H1 (cell line): Measurements from ENCODE around the gene ACER3. TPM values are rescaled to one million over a fixed set of nuclear protein-coding genes. Genes with fewer than 3 reads are reported as not detected.

ENCODE experiments used
- CTCF ChIA-PET: fragments of 300-600 bp; sonication (Branson Sonifier 250); formaldehyde crosslinking; loops from one replicate; lab custom pipeline; 2021; ENCODE audit not compliant: partially characterized antibody; lab: Charles Lee
- POLR2A ChIA-PET: fragments of 300-600 bp; sonication (Branson Sonifier 250); formaldehyde crosslinking; loops from one replicate; lab custom pipeline; 2021; ENCODE audit warnings: inconsistent platforms; ENCODE audit not compliant: partially characterized antibody; lab: Charles Lee
- DNase-seq, 2 experiments: peaks; one replicate each; pipeline versions ENCODE4 v3.0.0 to v3.0.0-alpha.2; 2010 to 2022; ENCODE audit warnings: low spot score in 2 of 2, low read depth in 1 of 2, mixed read lengths in 1 of 2
- FAIRE-seq: peaks from 2 replicates; lab custom pipeline; 2011; peaks lifted over from hg19 to GRCh38; lab: Jason Lieb, UNC
- H2AFZ ChIP-seq: 2 replicates; pipeline ENCODE4 v1.8.1; 2012; ENCODE audit warnings: low read length, inconsistent platforms
- H2AK5ac ChIP-seq: 2 replicates; pipeline ENCODE4 v1.6.1; 2013; ENCODE audit warnings: low read depth, low read length
- H2BK120ac ChIP-seq: replicated peaks from 2 replicates; pipeline ENCODE3; 2013; ENCODE audit warnings: low read depth, low read length, inconsistent platforms
- H2BK12ac ChIP-seq: 2 replicates; pipeline ENCODE4 v1.6.1; 2013; ENCODE audit warnings: low read depth, low read length
- H2BK15ac ChIP-seq: 2 replicates; pipeline ENCODE4 v1.6.1; 2013; ENCODE audit warnings: low read length
- H2BK20ac ChIP-seq: 2 replicates; pipeline ENCODE4 v1.6.1; 2013; ENCODE audit warnings: low read length
- H2BK5ac ChIP-seq: 2 replicates; pipeline ENCODE4 v1.6.1; 2013; ENCODE audit warnings: low read depth, low read length
- H3K14ac ChIP-seq: 2 replicates; pipeline ENCODE4 v1.6.1; 2013; ENCODE audit warnings: inconsistent platforms; ENCODE audit not compliant: insufficient read length
- H3K18ac ChIP-seq: 2 replicates; pipeline ENCODE4 v1.6.1; 2013; ENCODE audit warnings: low read length; ENCODE audit errors: extremely low read depth
- H3K23ac ChIP-seq: 2 replicates; pipeline ENCODE4 v1.6.1; 2013; ENCODE audit warnings: inconsistent platforms; ENCODE audit not compliant: insufficient read length
- H3K23me2 ChIP-seq: 2 replicates; pipeline ENCODE4 v1.6.1; 2013; ENCODE audit warnings: low read depth, low read length
- H3K27ac ChIP-seq: 2 replicates; pipeline ENCODE4 v1.6.1; 2011; ENCODE audit warnings: low read depth, low read length, inconsistent platforms
- H3K27me3 ChIP-seq, 4 experiments: replicated peaks in 1 of 4; 1 replicate in 1 of 4; 2 replicates in 3 of 4; pipeline versions ENCODE4 v1.6.1 to v1.8.1; 2011 to 2013; ENCODE audit warnings: low read length in 3 of 4, mild to moderate bottlenecking in 3 of 4, inconsistent platforms in 2 of 4, mixed read lengths in 2 of 4, moderate library complexity in 1 of 4; ENCODE audit not compliant: control insufficient read depth in 3 of 4, insufficient read depth in 3 of 4; ENCODE audit errors: extremely low read depth in 1 of 4
- H3K36me3 ChIP-seq, 4 experiments: 2 replicates each; pipeline versions ENCODE4 v1.6.1 to v1.8.1; 2011 to 2013; ENCODE audit warnings: mild to moderate bottlenecking in 4 of 4, low read length in 3 of 4, moderate library complexity in 2 of 4, control low read depth in 1 of 4, inconsistent platforms in 1 of 4; ENCODE audit not compliant: insufficient read depth in 4 of 4, control insufficient read depth in 2 of 4
- H3K4ac ChIP-seq: replicated peaks from 2 replicates; pipeline ENCODE3; 2013; ENCODE audit warnings: low read length, low read depth, mixed read lengths, inconsistent platforms; ENCODE audit not compliant: insufficient read length
- H3K4me1 ChIP-seq, 4 experiments: replicated peaks in 1 of 4; 1 replicate in 1 of 4; 2 replicates in 3 of 4; pipeline versions ENCODE4 v1.6.1 to v1.8.1; 2011 to 2013; ENCODE audit warnings: low read length in 3 of 4, inconsistent platforms in 2 of 4, mixed read lengths in 1 of 4; ENCODE audit not compliant: insufficient read depth in 4 of 4, control insufficient read depth in 3 of 4
- H3K4me2 ChIP-seq, 2 experiments: 2 replicates each; pipeline versions ENCODE4 v1.6.1 to v1.8.1; 2011 to 2013; ENCODE audit warnings: low read depth in 2 of 2, low read length in 2 of 2, control low read depth in 1 of 2, inconsistent platforms in 1 of 2, mild to moderate bottlenecking in 1 of 2; ENCODE audit not compliant: insufficient read depth in 1 of 2
- H3K4me3 ChIP-seq, 4 experiments: fragments of 200-600, 300-600 bp in 1 of 4; sonication (generic), shearing (Covaris generic), sonication (Bioruptor Twin) in 1 of 4; 2 replicates each; pipeline versions ENCODE4 v1.5.1 to v1.8.1; 2011 to 2016; ENCODE audit warnings: low read length in 4 of 4, low read depth in 3 of 4, control low read depth in 2 of 4, inconsistent platforms in 2 of 4, mild to moderate bottlenecking in 2 of 4, mixed read lengths in 1 of 4, moderate library complexity in 1 of 4; ENCODE audit not compliant: insufficient read depth in 2 of 4; ENCODE audit errors: extremely low read depth in 1 of 4
- H3K56ac ChIP-seq: replicated peaks from 2 replicates; pipeline ENCODE3; 2013; ENCODE audit warnings: low read depth, mild to moderate bottlenecking, mixed read lengths, low read length, inconsistent platforms; ENCODE audit not compliant: insufficient read length
- H3K79me1 ChIP-seq: 2 replicates; pipeline ENCODE4 v1.6.1; 2013; ENCODE audit warnings: low read depth, low read length, control low read depth
- H3K79me2 ChIP-seq, 2 experiments: 2 replicates each; pipeline versions ENCODE4 v1.6.1 to v1.8.1; 2012 to 2013; ENCODE audit warnings: low read length in 2 of 2, mild to moderate bottlenecking in 2 of 2, inconsistent platforms in 1 of 2; ENCODE audit not compliant: insufficient read depth in 2 of 2, control insufficient read depth in 1 of 2
- H3K9ac ChIP-seq, 4 experiments: replicated peaks in 1 of 4; 1 replicate in 1 of 4; 2 replicates in 3 of 4; pipeline versions ENCODE4 v1.6.1 to v1.8.1; 2011 to 2013; ENCODE audit warnings: low read depth in 3 of 4, low read length in 3 of 4, control low read depth in 2 of 4, mild to moderate bottlenecking in 2 of 4, moderate library complexity in 2 of 4, inconsistent platforms in 1 of 4; ENCODE audit errors: extremely low read depth in 1 of 4
- H3K9me3 ChIP-seq, 2 experiments: 2 replicates each; pipeline versions ENCODE4 v1.6.1 to v1.8.1; 2012 to 2013; ENCODE audit warnings: mild to moderate bottlenecking in 2 of 2, moderate library complexity in 2 of 2, control low read depth in 1 of 2, inconsistent platforms in 1 of 2, low read depth in 1 of 2, low read length in 1 of 2, mixed read lengths in 1 of 2; ENCODE audit not compliant: insufficient read depth in 2 of 2
- H4K20me1 ChIP-seq, 2 experiments: replicated peaks in 1 of 2; 2 replicates each; pipeline versions ENCODE3 to v1.8.1; 2011 to 2013; ENCODE audit warnings: inconsistent platforms in 2 of 2, low read length in 2 of 2, mild to moderate bottlenecking in 1 of 2; ENCODE audit not compliant: insufficient read depth in 2 of 2, control insufficient read depth in 1 of 2
- H4K5ac ChIP-seq: 2 replicates; pipeline ENCODE4 v1.6.1; 2013; ENCODE audit warnings: low read length, low read depth, mixed read lengths, inconsistent platforms; ENCODE audit not compliant: insufficient read length
- H4K8ac ChIP-seq: 2 replicates; pipeline ENCODE4 v1.8.0; 2013; ENCODE audit warnings: mild to moderate bottlenecking, moderate library complexity, low read length, inconsistent platforms; ENCODE audit not compliant: insufficient read depth; ENCODE audit errors: extremely low read depth
- H4K91ac ChIP-seq: replicated peaks from 2 replicates; pipeline ENCODE3; 2013; ENCODE audit warnings: low read length, mixed read lengths, inconsistent platforms; ENCODE audit not compliant: insufficient read length
- WGBS, 2 experiments: shearing (Covaris generic) in 1 of 2; methylation state at CpG; one replicate each; pipeline versions ENCODE4 v1.1.6 to v1.1.7; 2013 to 2015; ENCODE audit warnings: low lambda C conversion rate in 2 of 2, mixed read lengths in 2 of 2, inconsistent platforms in 1 of 2, low coverage in 1 of 2, missing lambda C conversion rate in 1 of 2; ENCODE audit not compliant: insufficient replicate concordance in 2 of 2, insufficient coverage in 1 of 2, insufficient read length in 1 of 2; ENCODE audit errors: extremely low coverage in 1 of 2, missing lambda C conversion rate in 1 of 2; 5-methylcytosine and 5-hydroxymethylcytosine counted together
- polyA plus RNA-seq, 7 experiments: library from polyadenylated mRNA; depleted of rRNA in 3 of 7; stranded (reverse) in 5 of 7; unstranded in 2 of 7; fragments of >200 nt in 5 of 7; fragments of 200-250 nt in 2 of 7; gene quantifications; 1 replicate in 5 of 7; 2 replicates in 1 of 7; 4 replicates in 1 of 7; pipeline versions ENCODE4 v1.2.1 to v1.2.3, GENCODE V29; 2011 to 2013; ENCODE audit warnings: missing spikeins in 2 of 7, mixed read lengths in 2 of 7
- total RNA-seq: library from RNA; stranded (reverse); fragmentation: NEBNext Ultra II Directional; extraction: Animal tissue kit (Norgen Biotek cat#: 25700); gene quantifications from 2 replicates; pipeline ENCODE4 v1.2.1, GENCODE V29; 2021

Gene ACER3
- total and polyA plus RNA-seq, 2 of the 8 experiments (the other 6 are each of a cell fraction or from before 2014, with no cell fraction given), result 5.7 to 16.2 TPM

DNA sequence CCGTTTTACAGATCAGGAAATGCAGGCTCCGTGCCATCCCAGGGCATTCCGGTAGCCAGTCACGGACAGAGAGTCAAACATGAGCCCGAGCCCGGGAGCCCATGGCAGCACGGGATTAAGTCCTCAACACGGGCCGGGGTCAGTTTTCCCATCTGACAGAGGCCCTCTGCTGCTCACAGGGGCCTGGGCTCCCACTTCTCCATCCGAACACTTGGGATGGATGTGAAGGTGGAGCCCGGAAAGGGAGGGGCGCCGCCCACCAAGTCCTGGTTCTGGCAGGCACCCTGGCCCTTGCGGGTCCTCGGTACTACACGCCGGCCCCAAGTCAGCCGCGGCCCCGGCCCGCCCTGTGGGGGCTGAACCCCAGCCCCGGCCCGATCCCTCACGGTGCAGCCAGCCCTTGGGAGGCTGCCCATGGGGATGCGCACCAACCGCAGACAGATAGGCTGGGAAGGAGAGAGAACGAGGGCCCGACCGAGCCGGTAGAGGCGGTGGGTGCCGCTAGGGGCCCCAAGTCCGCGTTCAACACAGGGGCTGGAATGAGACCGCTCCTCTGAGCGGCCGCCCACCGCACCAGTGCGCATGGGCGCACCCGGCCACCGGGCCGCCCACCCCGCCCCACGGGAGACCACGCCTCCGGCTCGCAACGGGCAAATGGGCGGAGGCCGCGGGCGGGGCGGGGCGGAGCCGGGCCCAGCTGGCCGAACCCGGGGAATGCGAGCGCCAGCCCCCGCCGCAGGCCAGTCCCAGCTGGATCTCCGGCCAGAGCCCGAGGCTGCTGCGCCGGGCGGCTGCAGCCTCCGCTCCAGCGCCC, 205.7 kb downstream of the ACER3 start, which contains the start of gene CAPN5:
Gene CAPN5 (plus strand): TSS at position 743 of the 814 bp plus-strand sequence. CDS start 17,916 bp downstream, outside the sequence.
- peaks cover 13% of the 10 kb centered on the region for H3K23me2 ChIP-seq
- peak within 1 kb of the TSS; percentile 50; the same call in 1 of the 2 replicates for H3K27ac ChIP-seq
- H2AFZ ChIP-seq, result peak within 1 kb of the TSS; percentile 72
- H3K23ac ChIP-seq, result no peak within 1 kb of the TSS
- ChIA-PET POLR2A (interaction anchor here (0.7 to 1.5 kb wide), 8 partner anchors 9 to 604 kb away, joined by 3 to 4 read pairs (median 3); no protein-coding TSS in a partner anchor), CTCF (interaction anchor here (0.8 to 5.2 kb wide), 13 partner anchors 9 to 61 kb away, joined by 3 to 80 read pairs (median 6); partner anchors contain the start of gene MYO7A)
- H3K56ac ChIP-seq, result peak within 1 kb of the TSS; percentile 42
- FAIRE-seq (no peak), DNase-seq (peak; percentile 84 to 96)
- no peak within 1 kb of the TSS for H4K91ac ChIP-seq
- H2BK15ac ChIP-seq, result no peak within 1 kb of the TSS
- H3K79me2 ChIP-seq, result no peaks in the 10 kb centered on the region
- WGBS, 2 experiments, result 3% methylated on average over 27 of the region's 69 CpGs; no CpG with 5 or more reads in 1 of the 2 experiments
- no peak within 1 kb of the TSS for H4K5ac ChIP-seq
- H3K4ac ChIP-seq, result no peak within 1 kb of the TSS
- peaks cover 0 to 3% (median 0%) of the 10 kb centered on the region in 4 experiments; a peak in 3 of 7 replicates for H3K27me3 ChIP-seq
- no peak within 1 kb of the TSS; the same call in 1 of the 2 replicates for H2BK5ac ChIP-seq
- H2BK120ac ChIP-seq, result no peak within 1 kb of the TSS
- peak within 1 kb of the TSS; percentile 78; the same call in 1 of the 2 replicates for H3K18ac ChIP-seq
- no peak within 1 kb of the TSS for H2BK12ac ChIP-seq
- peak within 1 kb of the TSS; percentile 34 to 74 (median 54); a peak in 6 of 7 replicates for H3K9ac ChIP-seq
- peaks cover 0 to 7% (median under 1%) of the 10 kb centered on the region in 4 experiments; a peak in 5 of 7 replicates for H3K4me1 ChIP-seq
- H3K14ac ChIP-seq, result no peak within 1 kb of the TSS
- peak within 1 kb of the TSS; percentile 58 to 89 (median 66) for H3K4me3 ChIP-seq
- H3K4me2 ChIP-seq, result peak within 1 kb of the TSS; percentile 90 to 97
- H3K9me3 ChIP-seq, result no peaks in the 10 kb centered on the region
- H3K79me1 ChIP-seq, result no peaks in the 10 kb centered on the region; the same call in 1 of the 2 replicates
- no peak within 1 kb of the TSS for H2BK20ac ChIP-seq
- no peaks in the 10 kb centered on the region for H4K20me1 ChIP-seq
- H2AK5ac ChIP-seq, result no peak within 1 kb of the TSS
- no peaks in the 10 kb centered on the region for H3K36me3 ChIP-seq
- peak within 1 kb of the TSS; percentile 89 for H4K8ac ChIP-seq
